A549 (cell line): ENCODE results near the gene MAP6. TPM values are rescaled to one million over a fixed set of nuclear protein-coding genes. Genes with fewer than 3 reads are reported as not detected.

ENCODE experiments used
- ATAC-seq, 2 experiments: fragments of 200-7000 bp in 1 of 2; fragments of >200 bp in 1 of 2; cut with Nextera tagmentation in 1 of 2; cut with Tn5 transposase in 1 of 2; 3 replicates each; pipeline versions ENCODE4 v1.8.0 to v1.9.1; 2018 to 2020; ENCODE audit warnings: mild to moderate bottlenecking in 1 of 2, moderate library complexity in 1 of 2
- CTCF ChIA-PET: fragments of 300-600 bp; sonication (Branson Sonifier 250); formaldehyde crosslinking; extraction: SDS; loops from one replicate; lab custom pipeline; 2021; ENCODE audit warnings: antibody characterized with exemption, inconsistent platforms; lab: Yijun Ruan, JAX
- POLR2A ChIA-PET: fragments of 350-600 bp; formaldehyde crosslinking; extraction: SDS; loops from one replicate; lab custom pipeline; 2021; ENCODE audit warnings: antibody characterized with exemption, inconsistent platforms; lab: Yijun Ruan, JAX
- DNase-seq, 2 experiments: peaks; one replicate each; pipeline versions ENCODE4 v3.0.0 to v3.0.0-alpha.2; 2011 to 2016; ENCODE audit warnings: low read depth in 1 of 2, low spot score in 1 of 2
- FAIRE-seq: peaks from 2 replicates; lab custom pipeline; 2011; peaks lifted over from hg19 to GRCh38; lab: Jason Lieb, UNC
- H3K27ac ChIP-seq, 2 experiments: fragments of >200 bp; sonication (Bioruptor Twin); formaldehyde crosslinking; 3 replicates each; pipeline ENCODE4 v1.5.1; 2016 to 2017
- H3K4me1 ChIP-seq: fragments of >200 bp; sonication (Bioruptor Twin); formaldehyde crosslinking; 3 replicates; pipeline ENCODE4 v1.6.1; 2016
- H3K4me2 ChIP-seq: fragments of >200 bp; sonication (Bioruptor Twin); formaldehyde crosslinking; 3 replicates; pipeline ENCODE4 v1.6.1; 2016
- H3K4me3 ChIP-seq: fragments of >200 bp; sonication (Bioruptor Twin); formaldehyde crosslinking; 3 replicates; pipeline ENCODE4 v1.5.1; 2016
- H3K9me3 ChIP-seq: fragments of >200 bp; sonication (Bioruptor Twin); formaldehyde crosslinking; 3 replicates; pipeline ENCODE4 v1.6.1; 2016
- CBX8 ChIP-seq: fragments of 200-600 bp; sonication (generic); IDR thresholded peaks from 2 replicates; pipeline ENCODE4 v1.6.1; 2016
- CEBPB ChIP-seq, 2 experiments: fragments of >200 bp in 1 of 2; sonication (Bioruptor Twin) in 1 of 2; formaldehyde crosslinking in 1 of 2; IDR thresholded peaks; 2 replicates each; pipeline ENCODE4 v1.6.1; 2012 to 2016
- CHD4 ChIP-seq: fragments of 200-600 bp; sonication (generic); IDR thresholded peaks from 2 replicates; pipeline ENCODE4 v1.6.1; 2016; ENCODE audit warnings: antibody characterized with exemption, mild to moderate bottlenecking, borderline replicate concordance
- EHF ChIP-seq: fragments of 250-450 bp; sonication (Bioruptor Pico); IDR thresholded peaks from 2 replicates; pipeline ENCODE4 v1.5.0; 2020; ENCODE audit warnings: mild to moderate bottlenecking
- ELK1 ChIP-seq: fragments of 150-350 bp; IDR thresholded peaks from 2 replicates; pipeline ENCODE4 v1.6.1; 2014; ENCODE audit warnings: low read depth, mild to moderate bottlenecking, low read length
- ESRRA ChIP-seq: fragments of 150-350 bp; IDR thresholded peaks from 2 replicates; pipeline ENCODE4 v1.6.1; 2014; ENCODE audit warnings: mild to moderate bottlenecking, low read length, borderline replicate concordance
- FOSL2 ChIP-seq, 2 experiments: fragments of 450-650 bp in 1 of 2; fragments of >200 bp in 1 of 2; sonication (Bioruptor Twin) in 1 of 2; formaldehyde crosslinking; IDR thresholded peaks; 2 replicates each; pipeline versions ENCODE4 v1.5.0 to v1.6.1; 2016 to 2020; ENCODE audit warnings: mild to moderate bottlenecking in 1 of 2, moderate library complexity in 1 of 2
- FOXS1 ChIP-seq: fragments of 250-450 bp; sonication (Bioruptor Pico); IDR thresholded peaks from 2 replicates; pipeline ENCODE4 v1.5.0; 2020; ENCODE audit warnings: mild to moderate bottlenecking, moderate library complexity
- HOXB5 ChIP-seq: fragments of 250-450 bp; sonication (Bioruptor Pico); IDR thresholded peaks from 2 replicates; pipeline ENCODE4 v1.5.0; 2020; ENCODE audit warnings: mild to moderate bottlenecking, moderate library complexity
- JUN ChIP-seq, 2 experiments: fragments of >200 bp; sonication (Bioruptor Twin); formaldehyde crosslinking; IDR thresholded peaks; 2 replicates in 1 of 2; 3 replicates in 1 of 2; pipeline ENCODE4 v1.6.1; 2016 to 2017
- MYC ChIP-seq: IDR thresholded peaks from 2 replicates; pipeline ENCODE4 v1.6.1; 2012; ENCODE audit warnings: mild to moderate bottlenecking, inconsistent platforms, low read length, improper control_type of control experiment, borderline replicate concordance
- NFE2L2 ChIP-seq: fragments of 150-350 bp; conservative IDR thresholded peaks from 2 replicates; pipeline ENCODE4 v1.6.1; 2014; ENCODE audit warnings: low read length
- NPAS2 ChIP-seq: fragments of 250-450 bp; sonication (Bioruptor Pico); IDR thresholded peaks from 2 replicates; pipeline ENCODE4 v1.8.0; 2022; ENCODE audit warnings: mild to moderate bottlenecking, moderate library complexity, borderline replicate concordance
- PHF8 ChIP-seq: fragments of 200-600 bp; sonication (generic); IDR thresholded peaks from 2 replicates; pipeline ENCODE4 v1.6.1; 2016; ENCODE audit warnings: low read depth, mild to moderate bottlenecking, antibody characterized with exemption, moderate library complexity, borderline replicate concordance
- POLR2A ChIP-seq: IDR thresholded peaks from 2 replicates; pipeline ENCODE4 v1.6.1; 2012; ENCODE audit warnings: mild to moderate bottlenecking, low read length
- RAD21 ChIP-seq, 2 experiments: fragments of >200 bp in 1 of 2; sonication (Bioruptor Twin) in 1 of 2; formaldehyde crosslinking in 1 of 2; IDR thresholded peaks in 1 of 2; conservative IDR thresholded peaks in 1 of 2; 2 replicates in 1 of 2; 3 replicates in 1 of 2; pipeline ENCODE4 v1.6.1; 2012 to 2018; ENCODE audit warnings: inconsistent platforms in 1 of 2
- RNF2 ChIP-seq: fragments of 200-600 bp; sonication (generic); IDR thresholded peaks from 2 replicates; pipeline ENCODE4 v1.6.1; 2016; ENCODE audit warnings: low read depth, mild to moderate bottlenecking, antibody characterized with exemption, moderate library complexity, borderline replicate concordance
- ZNF302 ChIP-seq: fragments of 250-450 bp; sonication (Bioruptor Pico); IDR thresholded peaks from 2 replicates; pipeline ENCODE4 v1.9.0; 2021; ENCODE audit warnings: inconsistent platforms, mild to moderate bottlenecking, moderate library complexity
- WGBS: methylation state at CpG from one replicate; pipeline ENCODE4 v1.1.6; 2017; ENCODE audit errors: missing lambda C conversion rate; 5-methylcytosine and 5-hydroxymethylcytosine counted together
- polyA plus RNA-seq, 4 experiments: library from polyadenylated mRNA; depleted of rRNA in 3 of 4; stranded (reverse); fragments of >200 nt; fragmentation: RNase III in 1 of 4; extraction: RNeasy Plus Mini Kit Qiagen cat#74134 plus additional on column Dnase treatment in 1 of 4; gene quantifications; 2 replicates in 3 of 4; 3 replicates in 1 of 4; pipeline ENCODE4 v1.2.3, GENCODE V29; 2011 to 2017
- TF ChIP-seq, protein P1 (sequence below): fragments of 450-650 bp; IDR thresholded peaks from 2 replicates; pipeline ENCODE4 v1.6.1; 2014; ENCODE audit warnings: antibody characterized with exemption
- TF ChIP-seq, protein P2 (sequence below): fragments of 250-450 bp; sonication (Bioruptor Pico); IDR thresholded peaks from 2 replicates; pipeline ENCODE4 v1.5.0; 2020; ENCODE audit warnings: low read depth, mild to moderate bottlenecking, moderate library complexity
- TF ChIP-seq, protein P3 (sequence below): IDR thresholded peaks from 2 replicates; pipeline ENCODE4 v1.6.1; 2012

Gene MAP6
- polyA plus RNA-seq, 2 of the 4 experiments (the other 2 are of a cell fraction), result 1.1 to 2.1 TPM

DNA sequence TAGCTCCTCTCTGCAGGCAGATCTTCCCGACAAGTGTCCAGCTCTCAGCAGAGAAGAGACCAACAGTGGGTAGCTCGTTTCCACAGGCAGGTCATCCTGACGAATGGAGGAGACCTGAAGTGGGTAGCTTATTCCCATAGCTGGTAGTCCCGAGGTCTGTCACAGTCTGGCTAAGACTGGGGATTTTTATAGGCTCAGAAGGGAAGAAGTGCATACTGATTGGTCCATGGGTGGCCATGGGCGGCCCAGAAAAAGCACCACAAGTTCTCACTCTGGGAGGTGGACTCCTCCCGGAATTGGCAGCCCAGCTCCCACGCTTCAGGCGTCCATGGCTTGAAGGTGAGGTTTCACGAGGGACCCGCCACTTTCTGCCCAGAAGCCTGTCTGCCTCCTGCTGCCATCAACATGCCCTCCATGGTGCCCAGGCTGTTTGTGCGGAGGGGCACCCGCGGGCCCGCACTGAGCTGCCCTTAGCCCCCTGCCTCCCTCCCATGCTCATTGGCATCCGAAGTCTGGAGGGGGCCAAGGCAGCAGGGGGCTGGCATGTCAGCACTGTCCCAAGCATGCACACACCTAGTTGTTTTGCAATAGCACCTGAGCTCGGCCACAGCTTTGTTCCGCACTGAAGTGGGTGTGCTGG is 9.9 kb upstream of the MAP6 start:
- 16% methylated on average over 17 of the region's 17 CpGs for WGBS
- DNase-seq (no peak), FAIRE-seq (no peak), ATAC-seq (peak; percentile 50 to 77; a peak in 5 of 6 replicates)
- H3K9me3 ChIP-seq, result no peaks in the 10 kb centered on the region; the same call in 2 of the 3 replicates
- H3K4me3 ChIP-seq, result no peak overlapping the region
- POLR2A ChIA-PET, result no interaction called here
- peak overlapping the region; percentile 36; the same call in 1 of the 3 replicates for H3K4me2 ChIP-seq
- TF ChIP-seq MYC (no peak), PHF8 (no peak)
- TF ChIP-seq, protein P1, sequence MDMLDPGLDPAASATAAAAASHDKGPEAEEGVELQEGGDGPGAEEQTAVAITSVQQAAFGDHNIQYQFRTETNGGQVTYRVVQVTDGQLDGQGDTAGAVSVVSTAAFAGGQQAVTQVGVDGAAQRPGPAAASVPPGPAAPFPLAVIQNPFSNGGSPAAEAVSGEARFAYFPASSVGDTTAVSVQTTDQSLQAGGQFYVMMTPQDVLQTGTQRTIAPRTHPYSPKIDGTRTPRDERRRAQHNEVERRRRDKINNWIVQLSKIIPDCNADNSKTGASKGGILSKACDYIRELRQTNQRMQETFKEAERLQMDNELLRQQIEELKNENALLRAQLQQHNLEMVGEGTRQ, result no peak
- H3K27ac ChIP-seq, result no peak overlapping the region
- no peaks in the 10 kb centered on the region for H3K4me1 ChIP-seq
- CTCF ChIA-PET, result interaction anchor here (0.8 to 1.6 kb wide), 4 partner anchors 10 to 27 kb away, joined by 3 to 4 read pairs (median 4); partner anchors contain the start of gene MAP6

GRCh38 chr11:75677909-75678308 is 9.1 kb upstream of the MAP6 start:
- ChIA-PET CTCF (interaction anchor here (0.8 to 1.0 kb wide), 2 partner anchors 9 to 11 kb away, joined by 4 read pairs; partner anchors contain the start of gene MAP6), POLR2A (no interaction called here)
- FAIRE-seq (no peak), ATAC-seq (peak; percentile 19 to 29; a peak in 1 of 6 replicates), DNase-seq (no peak)
- Histone ChIP-seq H3K27ac (no peak overlapping the region), H3K4me1 (no peaks in the 10 kb centered on the region), H3K4me2 (no peak overlapping the region), H3K9me3 (no peaks in the 10 kb centered on the region), H3K4me3 (no peak overlapping the region)
- 70% methylated on average over 12 of the region's 12 CpGs for WGBS
- TF ChIP-seq JUN (IDR thresholded peaks at IDR 0.05), result no peak
- no peak for TF ChIP-seq EHF (CRISPR knock-in tag)
- no peak for TF ChIP-seq RNF2
- TF ChIP-seq, protein P2, sequence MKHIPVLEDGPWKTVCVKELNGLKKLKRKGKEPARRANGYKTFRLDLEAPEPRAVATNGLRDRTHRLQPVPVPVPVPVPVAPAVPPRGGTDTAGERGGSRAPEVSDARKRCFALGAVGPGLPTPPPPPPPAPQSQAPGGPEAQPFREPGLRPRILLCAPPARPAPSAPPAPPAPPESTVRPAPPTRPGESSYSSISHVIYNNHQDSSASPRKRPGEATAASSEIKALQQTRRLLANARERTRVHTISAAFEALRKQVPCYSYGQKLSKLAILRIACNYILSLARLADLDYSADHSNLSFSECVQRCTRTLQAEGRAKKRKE (CRISPR knock-in tag), result no peak
- TF ChIP-seq NPAS2, result no peak
- no peak for TF ChIP-seq FOSL2 (IDR thresholded peaks at IDR 0.05)
- TF ChIP-seq FOSL2 (CRISPR knock-in tag; IDR thresholded peaks at IDR 0.05), result no peak
- no peak for TF ChIP-seq RAD21 (conservative IDR thresholded peaks at IDR 0.05 in 1 of 2, IDR thresholded peaks at IDR 0.05 in 1 of 2)
- TF ChIP-seq ZNF302 (CRISPR knock-in tag), result no peak
- no peak for TF ChIP-seq ELK1
- no peak for TF ChIP-seq CBX8
- no peak for TF ChIP-seq FOXS1 (CRISPR knock-in tag)
- TF ChIP-seq CHD4, result no peak
- no peak for TF ChIP-seq NFE2L2
- TF ChIP-seq ESRRA, result no peak
- TF ChIP-seq HOXB5 (CRISPR knock-in tag), result no peak
- no peak for TF ChIP-seq CEBPB (IDR thresholded peaks at IDR 0.05)
- TF ChIP-seq, protein P3, sequence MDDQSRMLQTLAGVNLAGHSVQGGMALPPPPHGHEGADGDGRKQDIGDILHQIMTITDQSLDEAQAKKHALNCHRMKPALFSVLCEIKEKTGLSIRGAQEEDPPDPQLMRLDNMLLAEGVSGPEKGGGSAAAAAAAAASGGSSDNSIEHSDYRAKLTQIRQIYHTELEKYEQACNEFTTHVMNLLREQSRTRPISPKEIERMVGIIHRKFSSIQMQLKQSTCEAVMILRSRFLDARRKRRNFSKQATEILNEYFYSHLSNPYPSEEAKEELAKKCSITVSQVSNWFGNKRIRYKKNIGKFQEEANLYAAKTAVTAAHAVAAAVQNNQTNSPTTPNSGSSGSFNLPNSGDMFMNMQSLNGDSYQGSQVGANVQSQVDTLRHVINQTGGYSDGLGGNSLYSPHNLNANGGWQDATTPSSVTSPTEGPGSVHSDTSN, result no peak
- TF ChIP-seq POLR2A, result no peak
